T-helper 22 cell (primary cell): ENCODE data around the gene USP32.
"Not testable (repeated sequence)": the region's sequence is repeated elsewhere in the genome, so short reads cannot be mapped to it uniquely, and the experiment has no call there.

Source experiments
- DNase-seq: peaks from one replicate; pipeline ENCODE4 v3.0.0-alpha.2; 2020; ENCODE audit warnings: low read depth

USP32 gene

GRCh38 chr17:60330731-60331130 lies 61.2 kb downstream of the USP32 start:
- no peak for DNase-seq

DNA sequence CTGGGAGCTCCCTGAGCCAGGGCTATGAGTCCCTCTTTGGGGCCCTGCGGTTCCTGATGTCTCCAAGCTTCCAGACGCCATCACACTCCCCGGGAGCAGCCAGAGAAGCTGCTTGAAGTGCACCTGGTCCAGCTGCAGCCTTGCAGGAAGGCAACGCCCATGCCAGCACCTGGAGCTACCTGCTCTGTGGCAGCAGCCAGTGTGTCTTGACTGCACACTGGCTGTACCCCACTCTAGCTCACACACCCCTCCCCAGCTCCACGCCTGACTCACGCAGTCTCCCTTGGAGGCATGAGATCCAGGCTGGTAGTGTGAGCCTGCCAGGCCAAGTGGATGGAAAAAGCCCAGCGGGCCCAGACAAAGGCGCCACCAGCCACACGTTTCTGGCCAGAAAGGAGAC lies 63.3 kb downstream of the USP32 start:
- DNase-seq, result no peak

DNA sequence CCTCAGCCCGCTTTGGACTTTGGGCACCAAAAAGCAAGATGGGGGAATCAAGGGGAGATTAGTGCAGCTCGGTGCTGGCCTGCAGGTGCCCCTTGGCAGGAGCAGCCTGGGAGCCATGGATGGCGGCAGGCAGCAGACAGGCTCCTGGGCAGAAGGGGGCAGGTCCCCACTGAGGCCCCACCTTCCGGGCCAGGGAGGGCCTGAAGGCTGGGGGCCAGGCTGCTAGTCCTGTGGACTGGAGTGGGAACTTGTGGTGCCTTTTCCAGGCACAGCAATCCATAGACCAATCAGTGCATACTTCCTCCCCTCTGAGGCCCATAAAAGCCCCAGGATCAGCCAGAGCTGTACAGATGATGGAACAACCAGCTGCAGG lies 64.0 kb downstream of the USP32 start:
- DNase-seq, result no peak

- no peak for DNase-seq
Measured at GRCh38 chr17:60327134-60327900, 64.6 kb downstream of the USP32 start.

GRCh38 chr17:60326702-60327101 lies 65.2 kb downstream of the USP32 start:
- no peak for DNase-seq

- no peak for DNase-seq
Measured at GRCh38 chr17:60325730-60326524, 66.0 kb downstream of the USP32 start.

GRCh38 chr17:60323754-60324153 lies 68.2 kb downstream of the USP32 start:
- no peak for DNase-seq

DNA sequence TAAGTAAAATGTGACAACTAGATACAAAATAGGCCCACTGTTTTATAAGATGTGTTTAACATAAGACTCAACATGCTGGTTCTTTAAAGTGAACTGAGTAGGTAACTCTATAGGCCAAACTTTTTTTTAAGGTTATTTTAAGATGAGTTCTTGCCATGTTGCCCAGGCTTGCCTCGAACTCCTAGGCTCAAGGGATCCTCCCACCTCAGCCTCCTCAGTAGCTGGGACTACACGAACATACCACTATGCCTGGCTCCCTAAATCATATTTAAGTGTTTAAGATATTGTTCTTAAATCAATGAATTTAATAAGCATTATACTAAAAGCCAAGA lies 69.9 kb downstream of the USP32 start:
- DNase-seq, result no peak

DNA sequence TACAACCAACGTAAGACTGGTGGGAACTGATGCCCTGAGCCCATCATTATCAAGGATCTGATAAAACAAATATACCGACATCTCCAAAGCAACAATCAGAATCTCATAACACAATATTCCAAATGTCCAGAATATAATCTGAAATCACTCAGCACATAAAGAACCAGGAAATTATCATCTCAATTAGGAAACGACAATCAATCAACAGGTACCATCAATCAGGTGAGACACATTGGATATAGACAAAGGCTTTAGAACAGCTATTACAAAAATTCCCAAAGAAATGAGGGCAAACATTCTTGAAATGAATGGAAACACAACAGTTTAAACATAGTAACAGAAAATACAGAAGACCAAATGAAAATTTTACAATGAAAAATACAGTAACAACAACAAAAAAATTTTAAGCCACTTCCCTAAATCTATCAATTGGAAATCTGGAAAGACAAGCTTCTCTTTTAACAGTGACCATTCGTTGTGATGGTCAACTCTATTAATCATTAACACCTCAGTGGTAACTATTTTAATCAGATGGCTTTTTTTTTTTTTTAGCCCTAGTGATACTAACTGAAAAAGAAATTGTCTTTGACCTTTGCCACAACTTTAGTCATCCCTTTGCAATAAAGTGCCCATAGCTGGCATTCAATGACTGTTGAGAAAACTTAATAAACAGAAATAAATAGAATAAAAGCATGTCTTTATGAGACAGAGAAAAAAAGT lies 70.4 kb downstream of the USP32 start:
- DNase-seq, result no peak

GRCh38 chr17:60318830-60319229 lies 73.1 kb downstream of the USP32 start:
- no peak for DNase-seq

- no peak for DNase-seq
Measured at GRCh38 chr17:60318326-60318725, 73.6 kb downstream of the USP32 start.

DNA sequence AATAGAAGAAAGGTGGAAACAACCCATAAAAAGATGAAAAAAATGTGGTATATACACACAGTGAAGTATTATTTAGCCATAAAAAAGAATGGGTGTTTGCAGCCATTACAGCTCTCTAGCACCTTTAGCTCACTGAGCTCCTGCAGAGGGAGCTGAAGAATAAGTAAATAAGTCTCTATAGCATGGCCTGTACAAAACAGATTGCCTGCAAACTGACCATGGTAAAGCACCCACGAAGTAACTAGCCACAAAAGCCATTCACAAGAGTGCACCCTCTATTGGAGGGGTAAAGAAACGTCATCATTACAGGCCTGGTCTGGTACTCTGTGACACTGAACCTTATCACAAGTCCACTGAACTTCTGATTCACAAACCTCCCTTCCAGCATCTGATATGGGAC lies 76.3 kb downstream of the USP32 start:
- DNase-seq, result no peak

DNA sequence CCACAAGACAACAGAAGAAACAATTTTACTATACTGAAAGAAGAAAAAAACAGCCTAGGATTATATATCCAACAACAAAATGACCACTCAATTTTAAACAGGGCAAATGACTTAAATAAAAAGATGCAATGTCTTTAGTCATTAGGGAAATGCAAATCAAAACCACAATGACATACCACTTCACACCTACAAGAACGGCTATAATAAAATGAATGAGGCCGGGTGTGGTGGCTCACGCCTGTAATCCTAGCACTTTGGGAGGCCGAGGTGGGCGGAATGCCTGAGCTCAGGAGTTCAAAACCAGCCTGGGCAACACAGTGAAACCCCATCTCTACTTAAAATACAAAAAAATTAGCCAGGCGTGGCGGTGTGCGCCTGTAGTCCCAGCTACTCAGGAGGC lies 77.0 kb downstream of the USP32 start:
- not testable (repeated sequence) for DNase-seq

- no peak for DNase-seq
Measured at GRCh38 chr17:60314423-60314822, 77.5 kb downstream of the USP32 start.

DNA sequence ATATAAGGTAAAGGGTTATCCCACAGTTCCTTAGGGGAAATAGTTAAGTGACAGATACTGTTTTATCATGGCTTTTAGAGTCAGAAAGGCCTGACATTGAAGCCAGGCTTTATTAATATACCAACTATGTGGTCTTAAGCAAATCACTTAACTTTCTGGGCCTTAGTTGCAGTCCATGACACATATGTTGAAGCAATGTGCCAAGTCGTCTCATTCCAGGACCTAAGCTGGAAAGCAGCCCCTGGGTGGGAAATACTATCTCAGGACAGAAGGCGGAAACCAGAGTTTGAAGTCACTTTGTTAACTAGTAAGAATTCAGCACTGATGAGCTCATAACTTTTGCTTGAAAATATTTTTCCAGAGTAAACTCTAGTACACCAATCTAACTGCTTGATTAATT lies 80.0 kb downstream of the USP32 start:
- DNase-seq, result no peak

DNA sequence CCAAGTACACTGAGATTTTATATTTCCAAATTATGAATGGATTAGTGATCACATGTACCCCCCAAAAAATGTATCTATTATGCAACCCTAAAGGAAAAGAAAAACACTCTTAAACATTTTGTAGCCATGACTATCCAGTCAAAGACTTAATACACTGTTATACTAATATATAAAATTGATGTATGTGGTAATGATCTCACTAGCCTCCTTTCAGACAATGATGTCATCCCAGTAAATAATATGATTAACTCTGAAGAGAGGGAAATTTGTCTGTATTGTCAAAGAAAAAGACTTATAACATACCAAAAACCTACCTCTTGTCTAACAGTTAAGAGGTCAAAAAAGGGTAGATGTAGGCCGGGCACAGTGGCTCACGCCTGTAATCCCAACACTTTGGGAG lies 80.7 kb downstream of the USP32 start:
- DNase-seq, result no peak

GRCh38 chr17:60305141-60305540 lies 86.8 kb downstream of the USP32 start:
- no peak for DNase-seq

DNA sequence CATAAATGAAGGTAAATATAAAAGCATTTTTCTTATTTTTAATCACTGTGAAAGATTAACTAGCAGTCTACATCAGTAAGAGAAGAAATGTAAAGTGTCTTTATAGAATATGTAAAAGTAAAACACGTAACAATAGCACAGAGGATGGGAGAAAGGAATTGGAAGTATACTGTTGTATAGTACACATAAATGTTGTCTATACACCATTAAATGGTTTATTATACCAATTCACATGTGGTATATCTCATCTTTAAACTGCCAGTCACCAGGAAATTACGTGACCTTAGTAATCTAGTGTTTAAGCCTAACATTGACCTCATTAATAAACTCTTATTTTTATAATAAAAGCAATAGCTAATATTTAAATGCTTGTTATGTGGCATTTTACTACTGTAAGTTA lies 87.4 kb downstream of the USP32 start:
- DNase-seq, result no peak

DNA sequence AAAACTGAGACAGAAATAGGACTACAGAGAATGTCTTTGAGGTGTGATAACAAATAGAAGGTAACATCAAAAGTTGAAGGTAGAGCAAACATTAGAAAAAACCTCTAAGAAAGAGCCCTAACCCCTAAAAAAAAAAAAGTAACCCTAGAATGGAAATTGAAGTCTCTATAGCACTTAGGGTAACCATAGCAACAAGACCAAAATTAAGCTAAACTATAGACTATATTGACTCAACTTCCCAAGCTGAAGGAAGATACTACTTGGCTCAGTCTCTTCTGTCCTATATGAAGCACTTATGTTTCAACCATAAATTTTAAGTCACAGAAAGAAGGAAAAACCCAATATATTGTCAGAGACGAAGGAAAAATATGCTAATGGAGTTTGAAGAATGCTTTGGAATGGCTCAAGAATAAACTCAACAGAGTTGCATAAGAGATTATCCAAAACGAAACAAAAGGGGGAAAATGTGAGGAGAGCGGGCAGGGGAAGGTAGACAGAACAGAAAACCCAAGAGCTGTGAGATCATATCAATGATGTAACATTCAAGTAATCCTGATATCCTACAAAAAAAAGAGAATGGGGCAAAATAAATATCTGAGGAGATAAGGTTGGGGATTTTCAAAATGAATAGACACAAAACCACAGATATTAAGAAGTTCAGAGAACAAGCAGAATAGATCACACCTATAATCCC lies 88.4 kb downstream of the USP32 start:
- DNase-seq, result no peak

GRCh38 chr17:60301649-60302048 lies 90.3 kb downstream of the USP32 start:
- no peak for DNase-seq

DNA sequence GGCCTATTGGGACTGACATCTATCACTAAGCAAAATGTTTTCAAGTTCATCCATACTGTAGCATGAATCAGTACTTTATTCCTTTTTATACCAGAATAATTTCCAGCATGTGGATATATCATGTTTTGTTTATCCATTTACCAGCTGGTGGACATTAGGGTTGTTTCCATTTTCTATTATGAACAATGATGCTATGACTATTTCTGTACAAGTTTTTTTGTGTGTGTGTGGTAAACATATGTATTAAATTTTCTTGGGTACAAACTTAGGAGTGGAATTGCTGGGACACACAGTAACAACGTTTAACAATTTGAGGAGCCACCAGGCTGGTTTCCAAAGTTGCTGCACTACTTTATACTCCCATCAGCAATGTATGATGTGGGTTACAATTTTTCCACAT lies 91.0 kb downstream of the USP32 start:
- DNase-seq, result no peak

- no peak for DNase-seq
Measured at GRCh38 chr17:60300011-60300410, 91.9 kb downstream of the USP32 start.
